NCI-H748 (cell line): ENCODE measurements around the gene DLG2.
"Not testable (repeated sequence)": the region's sequence is repeated elsewhere in the genome, so short reads cannot be mapped to it uniquely, and the experiment has no call there.

ENCODE experiments used
- DNase-seq: peaks from one replicate; lab custom pipeline; 2025; ENCODE audit not compliant: unreplicated experiment; lab: John Stamatoyannopoulos, UW

DLG2 gene

GRCh38 chr11:85627332-85627997 is at the start of gene DLG2:
Gene DLG2 (minus strand): TSS chr11:85627344.
- DNase-seq, result peak; percentile 32

DNA sequence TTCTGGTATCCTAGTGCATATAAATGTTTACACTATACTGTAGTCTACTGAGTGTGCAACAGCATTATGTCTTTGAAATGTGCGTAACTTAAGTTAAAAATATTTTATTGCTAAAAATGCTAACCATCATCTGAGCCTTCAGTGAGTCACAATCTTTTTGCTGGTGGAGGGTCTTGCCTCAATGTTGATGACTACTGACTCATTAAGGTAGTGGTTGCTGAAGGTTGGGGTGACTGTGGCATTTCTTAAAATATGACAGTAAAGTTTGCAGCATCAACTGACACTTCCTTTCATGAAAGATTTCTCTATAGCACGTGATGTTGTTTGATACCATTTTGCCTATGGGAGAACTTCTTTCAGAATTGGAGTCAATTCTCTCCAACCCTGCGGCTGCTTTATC is 46.2 kb upstream of the DLG2 start:
- DNase-seq, result no peak

DNA sequence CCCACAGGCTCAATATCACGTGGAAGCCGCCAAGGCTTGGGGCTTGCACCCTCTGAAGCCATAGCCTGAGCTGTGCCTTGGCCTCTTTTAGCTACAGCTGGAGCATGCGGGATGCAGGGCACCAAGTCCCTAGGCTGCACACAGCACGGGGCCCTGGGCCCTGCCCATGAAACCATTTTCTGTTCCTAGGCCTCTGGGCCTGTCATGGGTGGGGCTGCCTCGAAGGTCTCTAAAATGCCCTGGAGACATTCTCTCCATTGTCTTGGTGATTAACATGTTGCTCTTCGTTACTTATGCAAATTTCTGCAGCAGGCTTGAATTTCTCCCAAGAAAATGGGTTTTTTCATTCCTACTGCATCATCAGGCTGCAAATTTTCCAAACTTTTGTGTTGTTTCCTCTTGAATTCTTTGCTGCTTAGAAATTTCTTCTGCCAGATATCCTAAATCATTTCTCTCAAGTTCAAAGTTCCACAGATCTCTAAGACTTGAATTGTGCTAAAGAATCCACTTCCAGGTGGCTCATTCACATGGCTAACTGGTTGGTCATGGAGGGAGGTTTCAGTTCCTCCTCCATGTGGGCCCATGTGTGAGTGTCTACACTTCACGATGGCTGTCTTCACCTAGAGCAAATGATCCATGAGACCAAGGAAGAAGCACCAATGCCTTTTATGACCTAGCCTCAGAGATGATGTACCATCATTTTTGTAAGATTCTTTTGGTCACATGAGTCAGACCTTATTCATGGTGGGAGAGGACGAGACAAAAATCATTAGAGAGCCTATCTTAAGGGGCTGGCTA is 45.2 kb upstream of the DLG2 start:
- DNase-seq, result no peak

GRCh38 chr11:85670949-85671663 is 44.0 kb upstream of the DLG2 start:
- DNase-seq, result not testable (repeated sequence)

DNA sequence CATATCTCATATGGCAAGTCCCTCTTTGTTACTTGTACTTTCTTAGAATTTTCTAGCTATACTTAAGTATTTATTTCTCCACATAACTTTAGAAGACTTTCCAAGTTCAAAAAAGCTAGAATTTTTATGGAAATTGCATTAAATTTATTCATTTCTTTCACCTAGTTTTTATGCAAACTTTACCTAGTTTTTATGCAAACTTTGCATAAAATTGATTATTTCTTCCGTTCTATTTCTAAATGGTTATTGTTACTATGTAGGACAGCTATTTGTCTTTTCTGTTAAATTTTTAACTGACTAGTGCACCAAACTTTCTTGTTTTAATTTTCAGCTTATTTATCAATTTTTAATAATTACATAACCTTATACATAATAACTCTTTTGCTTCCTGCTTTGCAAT is 41.0 kb upstream of the DLG2 start:
- DNase-seq, result no peak

- no peak for DNase-seq
Observed at GRCh38 chr11:85666687-85667086, 39.5 kb upstream of the DLG2 start.

DNA sequence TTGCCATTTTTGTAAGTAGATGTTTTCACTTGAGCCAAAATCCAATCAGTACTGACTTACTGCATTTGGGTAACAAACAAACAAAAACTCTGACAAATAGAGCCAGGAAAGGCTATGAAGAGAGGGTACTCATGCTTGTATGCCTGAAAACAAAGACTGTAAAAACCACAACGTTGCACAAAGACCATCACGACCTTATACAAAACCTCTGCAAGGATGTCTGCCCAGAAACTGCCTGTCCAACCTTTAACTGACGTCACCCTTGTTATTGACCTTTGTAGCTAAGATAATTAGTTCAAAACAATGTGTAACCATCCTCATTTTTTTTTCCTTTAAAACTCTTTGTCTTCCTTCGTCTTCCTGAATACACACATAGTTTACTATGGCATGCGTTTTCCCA is 38.6 kb upstream of the DLG2 start:
- no peak for DNase-seq

GRCh38 chr11:85664615-85665481 is 37.7 kb upstream of the DLG2 start, which contains the start of gene CREBZF:
Gene CREBZF (minus strand): TSS chr11:85665129. CDS start chr11:85664875, 254 bp downstream.
- peak; percentile 91 for DNase-seq

- DNase-seq, result peak; percentile 72
Observed at GRCh38 chr11:85663753-85664614, 36.8 kb upstream of the DLG2 start.

- DNase-seq, result peak; percentile 8
Observed at GRCh38 chr11:85663080-85663752, 36.1 kb upstream of the DLG2 start.

DNA sequence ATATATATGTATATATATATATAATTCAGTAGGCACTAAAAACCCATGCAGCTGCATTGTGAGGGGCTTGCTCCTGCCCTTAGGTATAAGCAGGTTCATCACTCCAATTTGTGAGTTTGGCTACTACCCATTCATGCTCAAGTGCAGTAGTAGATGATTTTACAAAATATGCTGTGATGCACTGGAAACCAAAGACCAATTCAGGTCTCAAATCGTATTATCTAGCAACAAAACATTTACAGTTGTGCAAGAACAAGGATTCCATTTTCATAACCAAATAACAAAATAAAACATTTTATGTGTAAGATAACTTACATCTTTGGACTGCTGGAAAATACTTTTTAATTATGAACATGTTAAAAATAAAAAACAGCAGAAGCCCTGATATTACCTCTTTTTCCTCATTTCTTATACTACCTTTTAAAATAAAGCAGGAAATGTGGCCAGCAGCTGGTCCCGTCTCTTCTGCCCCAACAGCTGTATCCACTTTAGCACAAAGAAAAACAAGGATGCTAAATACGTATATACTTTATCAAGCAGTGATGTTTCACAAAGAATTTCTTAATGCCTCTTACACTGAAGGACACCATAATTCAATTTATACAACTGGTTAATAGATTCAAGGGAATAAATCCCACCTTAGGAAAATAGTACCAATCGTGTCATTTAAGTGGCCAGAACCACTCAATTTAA is 35.0 kb upstream of the DLG2 start:
- no peak for DNase-seq

- no peak for DNase-seq
Observed at GRCh38 chr11:85658180-85658579, 31.0 kb upstream of the DLG2 start.

DNA sequence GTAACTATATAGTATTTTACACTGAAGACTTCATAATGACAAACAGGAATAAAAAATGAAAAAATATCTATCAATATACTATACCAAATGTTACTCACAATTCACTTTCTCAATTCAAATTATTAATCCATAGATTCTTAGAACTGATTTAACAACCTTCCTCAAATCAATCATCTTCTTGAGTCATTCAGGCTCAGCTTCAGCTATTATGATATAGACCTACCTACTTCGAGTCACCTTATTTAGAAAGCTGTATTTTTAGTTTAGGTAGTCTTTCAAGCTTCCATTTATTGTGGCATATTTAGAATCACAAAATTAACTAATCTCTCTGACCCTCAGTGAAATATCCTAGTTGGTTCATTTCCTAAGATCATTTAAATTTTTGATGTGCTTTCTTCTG is 29.6 kb upstream of the DLG2 start:
- DNase-seq, result no peak

DNA sequence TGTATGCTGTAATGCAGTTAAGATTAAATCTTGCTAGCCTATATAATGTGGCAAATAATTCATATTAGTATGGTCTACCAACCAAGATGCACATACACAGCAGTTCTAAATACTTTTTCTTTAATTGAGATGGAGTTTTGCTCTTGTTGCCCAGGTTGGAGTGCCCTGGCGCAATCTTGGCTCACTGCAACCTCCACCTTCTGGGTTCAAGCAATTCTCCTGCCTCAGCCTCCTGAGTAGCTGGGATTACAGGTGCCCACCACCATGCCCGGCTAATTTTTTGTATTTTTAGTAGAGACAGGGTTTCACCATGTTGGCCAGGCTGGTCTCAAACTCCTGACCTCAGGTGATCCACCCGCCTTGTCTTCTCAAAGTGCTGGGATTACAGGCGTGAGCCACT is 27.2 kb upstream of the DLG2 start:
- DNase-seq, result not testable (repeated sequence)

DNA sequence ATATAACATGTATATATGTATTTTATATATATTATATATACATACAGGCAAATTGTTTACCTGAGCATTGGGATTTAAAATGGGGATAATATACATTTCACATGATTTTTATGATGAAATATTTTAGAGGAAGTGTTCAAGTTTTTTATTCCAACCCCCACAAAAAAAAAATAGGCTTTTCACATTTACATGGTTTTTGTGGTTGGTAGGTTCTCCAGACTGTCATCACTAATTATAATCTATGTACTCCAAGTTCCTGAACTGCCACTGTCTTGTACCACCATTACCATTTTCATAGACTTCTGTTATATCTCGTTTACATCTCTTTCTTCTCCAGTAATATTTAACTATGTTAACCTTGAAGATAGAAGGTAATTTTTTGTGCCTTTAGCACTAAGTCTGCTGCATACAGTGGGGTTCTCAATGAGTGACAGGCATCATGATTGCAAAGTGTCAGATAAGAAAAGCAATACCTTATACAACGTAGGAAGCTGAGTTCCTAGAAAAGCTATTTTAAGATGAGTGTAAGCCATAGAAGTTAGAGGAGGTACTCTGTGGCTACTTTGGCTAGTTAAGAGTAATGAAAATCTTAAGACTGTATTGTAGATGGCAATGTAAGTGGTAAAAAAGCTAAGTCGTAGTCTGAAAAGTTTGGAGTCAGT is 25.8 kb upstream of the DLG2 start:
- no peak for DNase-seq

- no peak for DNase-seq
Observed at GRCh38 chr11:85651118-85651517, 24.0 kb upstream of the DLG2 start.

- peak; percentile 89 for DNase-seq
Observed at GRCh38 chr11:85647604-85648299, 20.6 kb upstream of the DLG2 start, which contains the start of gene TMEM126A. Gene TMEM126A (plus strand): TSS chr11:85647967. CDS start chr11:85650256, 2,289 bp downstream.
